Activated naive CD4-positive, alpha-beta T cell treated with Interleukin-2 at 50 U/mL for 16 hours (primary cell): ENCODE data around the gene COG4.

Experiments used
- DNase-seq: peaks from one replicate; pipeline ENCODE4 v3.0.0-alpha.2; 2020

COG4 gene

GRCh38 chr16:70430667-70431536 is 92.5 kb downstream of the COG4 start:
- peak; percentile 45 for DNase-seq
